OCI-LY7 (cell line): Measurements from ENCODE around the gene CFAP77. TPM values are rescaled to one million over a fixed set of nuclear protein-coding genes. Genes with fewer than 3 reads are reported as not detected.

Experiments
- BruUV-seq: library from RNA; stranded (reverse); fragments of 400-500 nt; replicated peaks from 2 replicates; lab custom pipeline; 2021; lab: Mats Ljungman, UMichigan
- CTCF ChIA-PET: fragments of 300-600 bp; sonication (Branson Sonifier 250); formaldehyde crosslinking; loops from one replicate; lab custom pipeline; 2022; ENCODE audit warnings: antibody characterized with exemption; ENCODE audit not compliant: unreplicated experiment; lab: Charles Lee
- POLR2A ChIA-PET: fragments of 300-600 bp; sonication (Branson Sonifier 250); formaldehyde crosslinking; loops from one replicate; lab custom pipeline; 2022; ENCODE audit warnings: antibody characterized with exemption; lab: Charles Lee
- DNase-seq: peaks from one replicate; pipeline ENCODE4 v3.0.0-alpha.2; 2015; ENCODE audit warnings: low spot score
- H2AFZ ChIP-seq: fragments of 200-600 bp; sonication (generic), shearing (Covaris generic); 2 replicates; pipeline ENCODE4 v1.6.1; 2014; ENCODE audit warnings: mild to moderate bottlenecking, antibody characterized with exemption, low read length, moderate library complexity
- H3K27ac ChIP-seq: fragments of 200-600 bp; sonication (generic); 2 replicates; pipeline ENCODE4 v1.5.1; 2014; ENCODE audit warnings: mixed run types, low read depth, mild to moderate bottlenecking, moderate library complexity, low read length, inconsistent platforms; ENCODE audit not compliant: poor library complexity, severe bottlenecking
- H3K36me3 ChIP-seq: fragments of 200-600 bp; sonication (generic); 2 replicates; pipeline ENCODE4 v1.6.1; 2014; ENCODE audit warnings: mild to moderate bottlenecking, antibody characterized with exemption, low read length, moderate library complexity, mixed read lengths; ENCODE audit not compliant: insufficient read depth
- H3K4me1 ChIP-seq: fragments of 200-600 bp; sonication (generic); 2 replicates; pipeline ENCODE4 v1.5.1; 2014; ENCODE audit warnings: mild to moderate bottlenecking, low read length; ENCODE audit not compliant: insufficient read depth, poor library complexity, severe bottlenecking
- H3K4me2 ChIP-seq: fragments of 200-600 bp; sonication (generic); 2 replicates; pipeline ENCODE4 v1.6.1; 2014; ENCODE audit warnings: mild to moderate bottlenecking, low read length
- H3K4me3 ChIP-seq: fragments of 200-600 bp; sonication (generic); 2 replicates; pipeline ENCODE4 v1.5.1; 2014; ENCODE audit warnings: mild to moderate bottlenecking, low read depth, low read length; ENCODE audit not compliant: poor library complexity, severe bottlenecking
- H3K79me2 ChIP-seq: fragments of 200-600 bp; sonication (generic); 2 replicates; pipeline ENCODE4 v1.6.1; 2016; ENCODE audit warnings: low read depth, mild to moderate bottlenecking, low read length, moderate library complexity, mixed read lengths; ENCODE audit not compliant: insufficient read depth
- H3K9me2 ChIP-seq: fragments of 200-600 bp; sonication (generic); 2 replicates; pipeline ENCODE4 v1.6.1; 2016; ENCODE audit warnings: mild to moderate bottlenecking, low read length, mixed read lengths; ENCODE audit not compliant: insufficient read depth
- H3K9me3 ChIP-seq: fragments of 200-600 bp; sonication (generic); 2 replicates; pipeline ENCODE4 v1.6.1; 2014; ENCODE audit warnings: mild to moderate bottlenecking, mixed run types, low read length, mixed read lengths
- H4K20me1 ChIP-seq: fragments of 200-600 bp; sonication (generic); 2 replicates; pipeline ENCODE4 v1.6.1; 2014; ENCODE audit warnings: mild to moderate bottlenecking, antibody characterized with exemption, low read length, moderate library complexity, mixed read lengths; ENCODE audit not compliant: insufficient read depth
- EZH2phosphoT487 ChIP-seq: fragments of 200-600 bp; sonication (generic); IDR thresholded peaks from 2 replicates; pipeline ENCODE4 v1.6.1; 2018; ENCODE audit warnings: low read depth, borderline replicate concordance, mild to moderate bottlenecking, mixed run types, antibody characterized with exemption, low read length, moderate library complexity, mixed read lengths
- intact Hi-C: fragments of 100-400 bp; cut with micrococcal nuclease; formaldehyde crosslinking; loops from one replicate; pipeline ENCODE4 v1.10.0; 2022; ENCODE audit not compliant: unreplicated experiment
- total RNA-seq, 2 experiments: library from RNA; depleted of rRNA in 1 of 2; stranded (reverse); fragments of >200 nt in 1 of 2; shearing (Covaris generic) in 1 of 2; gene quantifications; 2 replicates each; pipeline ENCODE4 v1.2.3, GENCODE V29; 2014 to 2022
- TF ChIP-seq, protein P1 (sequence below): fragments of 200-600 bp; sonication (generic); conservative IDR thresholded peaks from 2 replicates; pipeline ENCODE4 v1.5.1; 2014; ENCODE audit warnings: mild to moderate bottlenecking, antibody characterized with exemption, low read length, moderate library complexity, mixed read lengths

The CFAP77 gene
- total RNA-seq, 2 experiments from 2014 or later, result not detected

- H3K36me3 ChIP-seq, result no peaks in the 10 kb centered on the region
- BruUV-seq, result no TSS peak
- no peaks in the 10 kb centered on the region for H3K79me2 ChIP-seq
- H3K4me2 ChIP-seq, result no peak overlapping the region
- TF ChIP-seq EZH2phosphoT487, result no peak
- TF ChIP-seq, protein P1, sequence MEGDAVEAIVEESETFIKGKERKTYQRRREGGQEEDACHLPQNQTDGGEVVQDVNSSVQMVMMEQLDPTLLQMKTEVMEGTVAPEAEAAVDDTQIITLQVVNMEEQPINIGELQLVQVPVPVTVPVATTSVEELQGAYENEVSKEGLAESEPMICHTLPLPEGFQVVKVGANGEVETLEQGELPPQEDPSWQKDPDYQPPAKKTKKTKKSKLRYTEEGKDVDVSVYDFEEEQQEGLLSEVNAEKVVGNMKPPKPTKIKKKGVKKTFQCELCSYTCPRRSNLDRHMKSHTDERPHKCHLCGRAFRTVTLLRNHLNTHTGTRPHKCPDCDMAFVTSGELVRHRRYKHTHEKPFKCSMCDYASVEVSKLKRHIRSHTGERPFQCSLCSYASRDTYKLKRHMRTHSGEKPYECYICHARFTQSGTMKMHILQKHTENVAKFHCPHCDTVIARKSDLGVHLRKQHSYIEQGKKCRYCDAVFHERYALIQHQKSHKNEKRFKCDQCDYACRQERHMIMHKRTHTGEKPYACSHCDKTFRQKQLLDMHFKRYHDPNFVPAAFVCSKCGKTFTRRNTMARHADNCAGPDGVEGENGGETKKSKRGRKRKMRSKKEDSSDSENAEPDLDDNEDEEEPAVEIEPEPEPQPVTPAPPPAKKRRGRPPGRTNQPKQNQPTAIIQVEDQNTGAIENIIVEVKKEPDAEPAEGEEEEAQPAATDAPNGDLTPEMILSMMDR, result no peak
- CTCF ChIA-PET, result interaction anchor here (1.3 kb wide), 1 partner anchor 406 kb away, joined by 4 read pairs; no protein-coding TSS in a partner anchor
- no peaks in the 10 kb centered on the region for H4K20me1 ChIP-seq
- no peak for DNase-seq
- no peak overlapping the region for H3K4me3 ChIP-seq
- H2AFZ ChIP-seq, result no peak overlapping the region
- POLR2A ChIA-PET, result no interaction called here
- no peaks in the 10 kb centered on the region for H3K9me2 ChIP-seq
- no peak overlapping the region for H3K27ac ChIP-seq
- no peaks in the 10 kb centered on the region for H3K4me1 ChIP-seq
- no peaks in the 10 kb centered on the region for H3K9me3 ChIP-seq
- intact Hi-C loops, result no loop called here
These were observed 12.6 kb downstream of the CFAP77 start for GRCh38 chr9:132422574-132422973.

GRCh38 chr9:132423503-132423902 is 13.5 kb downstream of the CFAP77 start:
- DNase-seq, result no peak
- TF ChIP-seq, protein P1, result no peak
- Histone ChIP-seq H3K79me2 (no peaks in the 10 kb centered on the region), H3K4me1 (no peaks in the 10 kb centered on the region), H4K20me1 (no peaks in the 10 kb centered on the region), H3K4me2 (no peak overlapping the region), H3K4me3 (no peak overlapping the region), H3K9me2 (no peaks in the 10 kb centered on the region), H2AFZ (no peak overlapping the region), H3K27ac (no peak overlapping the region), H3K36me3 (no peaks in the 10 kb centered on the region), H3K9me3 (no peaks in the 10 kb centered on the region)
- ChIA-PET CTCF (interaction anchor here (1.3 kb wide), 1 partner anchor 405 kb away, joined by 4 read pairs; no protein-coding TSS in a partner anchor), POLR2A (no interaction called here)
- no TSS peak for BruUV-seq
- intact Hi-C loops, result no loop called here

GRCh38 chr9:132424857-132425674 is 15.1 kb downstream of the CFAP77 start:
- no peak overlapping the region for H2AFZ ChIP-seq
- intact Hi-C loops, result no loop called here
- no peak overlapping the region for H3K27ac ChIP-seq
- no peaks in the 10 kb centered on the region for H3K9me3 ChIP-seq
- no peaks in the 10 kb centered on the region for H3K79me2 ChIP-seq
- CTCF ChIA-PET, result no interaction called here
- POLR2A ChIA-PET, result no interaction called here
- no peak overlapping the region for H3K4me3 ChIP-seq
- no peak overlapping the region for H3K4me2 ChIP-seq
- BruUV-seq, result no TSS peak
- no peak for DNase-seq
- no peaks in the 10 kb centered on the region for H3K9me2 ChIP-seq
- H3K36me3 ChIP-seq, result no peaks in the 10 kb centered on the region
- no peaks in the 10 kb centered on the region for H4K20me1 ChIP-seq
- TF ChIP-seq, protein P1, result no peak
- no peak for TF ChIP-seq EZH2phosphoT487
- no peaks in the 10 kb centered on the region for H3K4me1 ChIP-seq
